ENCODE data around the gene MTHFSD. TPM values are rescaled to one million over a fixed set of nuclear protein-coding genes. Genes with fewer than 3 reads are reported as not detected.

The MTHFSD gene
- polyA plus RNA-seq, 1 donor (not counting 4 experiments of a cell fraction or from before 2014, with no cell fraction given) = 14.7 TPM

DNA sequence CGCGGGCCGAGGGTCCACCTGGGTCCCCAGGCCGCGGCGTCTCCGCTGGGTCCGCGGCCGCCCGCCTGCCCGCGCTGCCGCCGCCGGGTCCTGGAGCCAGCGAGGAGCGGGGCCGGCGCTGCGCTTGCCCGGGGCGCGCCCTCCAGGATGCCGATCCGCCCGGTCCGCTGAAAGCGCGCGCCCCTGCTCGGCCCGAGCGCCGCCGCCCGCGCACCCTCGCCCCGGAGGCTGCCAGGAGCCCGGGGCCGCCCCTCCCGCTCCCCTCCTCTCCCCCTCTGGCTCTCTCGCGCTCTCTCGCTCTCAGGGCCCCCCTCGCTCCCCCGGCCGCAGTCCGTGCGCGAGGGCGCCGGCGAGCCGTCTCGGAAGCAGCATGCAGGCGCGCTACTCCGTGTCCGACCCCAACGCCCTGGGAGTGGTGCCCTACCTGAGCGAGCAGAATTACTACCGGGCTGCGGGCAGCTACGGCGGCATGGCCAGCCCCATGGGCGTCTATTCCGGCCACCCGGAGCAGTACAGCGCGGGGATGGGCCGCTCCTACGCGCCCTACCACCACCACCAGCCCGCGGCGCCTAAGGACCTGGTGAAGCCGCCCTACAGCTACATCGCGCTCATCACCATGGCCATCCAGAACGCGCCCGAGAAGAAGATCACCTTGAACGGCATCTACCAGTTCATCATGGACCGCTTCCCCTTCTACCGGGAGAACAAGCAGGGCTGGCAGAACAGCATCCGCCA, 12.1 kb upstream of the MTHFSD start:
- peaks cover 13% of the 10 kb centered on the region for H3K4me1 ChIP-seq (ENCODE audit: control insufficient read depth, extremely low read depth, insufficient read depth, low read length)
- H3K27me3 ChIP-seq (ENCODE audit: control insufficient read depth, extremely low read depth, insufficient read depth, low read length) = peaks cover 86% of the 10 kb centered on the region
- no peak overlapping the region for H3K27ac ChIP-seq (ENCODE audit: control insufficient read depth, insufficient read depth, low read length)
- peak; percentile 98 for TF ChIP-seq EZH2 (IDR thresholded peaks at IDR 0.05; ENCODE audit: low read length)
- TF ChIP-seq, protein P1, sequence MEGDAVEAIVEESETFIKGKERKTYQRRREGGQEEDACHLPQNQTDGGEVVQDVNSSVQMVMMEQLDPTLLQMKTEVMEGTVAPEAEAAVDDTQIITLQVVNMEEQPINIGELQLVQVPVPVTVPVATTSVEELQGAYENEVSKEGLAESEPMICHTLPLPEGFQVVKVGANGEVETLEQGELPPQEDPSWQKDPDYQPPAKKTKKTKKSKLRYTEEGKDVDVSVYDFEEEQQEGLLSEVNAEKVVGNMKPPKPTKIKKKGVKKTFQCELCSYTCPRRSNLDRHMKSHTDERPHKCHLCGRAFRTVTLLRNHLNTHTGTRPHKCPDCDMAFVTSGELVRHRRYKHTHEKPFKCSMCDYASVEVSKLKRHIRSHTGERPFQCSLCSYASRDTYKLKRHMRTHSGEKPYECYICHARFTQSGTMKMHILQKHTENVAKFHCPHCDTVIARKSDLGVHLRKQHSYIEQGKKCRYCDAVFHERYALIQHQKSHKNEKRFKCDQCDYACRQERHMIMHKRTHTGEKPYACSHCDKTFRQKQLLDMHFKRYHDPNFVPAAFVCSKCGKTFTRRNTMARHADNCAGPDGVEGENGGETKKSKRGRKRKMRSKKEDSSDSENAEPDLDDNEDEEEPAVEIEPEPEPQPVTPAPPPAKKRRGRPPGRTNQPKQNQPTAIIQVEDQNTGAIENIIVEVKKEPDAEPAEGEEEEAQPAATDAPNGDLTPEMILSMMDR (optimal IDR thresholded peaks at IDR 0.05 in 1 of 3, IDR thresholded peaks at IDR 0.05 in 1 of 3, conservative IDR thresholded peaks at IDR 0.05 in 1 of 3; ENCODE audit: extremely low read depth in 1 of 3, insufficient read depth in 2 of 3, low read length in 3 of 3) = no peak
- no peaks in the 10 kb centered on the region for H3K79me2 ChIP-seq (ENCODE audit: control insufficient read depth, insufficient read depth, low read length)
- H3K4me2 ChIP-seq (ENCODE audit: control insufficient read depth, extremely low read depth, insufficient read depth, low read depth, low read length) = peak overlapping the region; percentile 64
- peak overlapping the region; percentile 19 to 53 (median 43) for H3K4me3 ChIP-seq (ENCODE audit: control insufficient read depth in 2 of 3, extremely low read depth in 1 of 3, insufficient read depth in 2 of 3, low read depth in 1 of 3, low read length in 3 of 3)
- no peaks in the 10 kb centered on the region for H3K9me3 ChIP-seq (ENCODE audit: control insufficient read depth, low read depth, low read length)
- FAIRE-seq (no peak), DNase-seq (ENCODE audit: low read depth, low spot score) (no peak)
- peak overlapping the region; percentile 19 for H2AFZ ChIP-seq (ENCODE audit: control insufficient read depth, low read length)
- dilution Hi-C loops (cut with MboI; ENCODE audit: extremely low pct_ligation_motif_present, low sequenced_read_pairs) = loop anchor here (25.0 kb wide), 1 partner anchor 695 kb away; no protein-coding TSS in a partner anchor
- H3K9ac ChIP-seq (ENCODE audit: control insufficient read depth, extremely low read depth, insufficient read depth, low read length) = no peak overlapping the region
- H3K9me1 ChIP-seq (ENCODE audit: control insufficient read depth, extremely low read depth, insufficient read depth, low read length) = no peaks in the 10 kb centered on the region
- no peaks in the 10 kb centered on the region for H3K36me3 ChIP-seq (ENCODE audit: control insufficient read depth in 2 of 2, extremely low read depth in 1 of 2, insufficient read depth in 2 of 2, low read length in 2 of 2)
- no peaks in the 10 kb centered on the region for H4K20me1 ChIP-seq (ENCODE audit: control insufficient read depth, extremely low read depth, insufficient read depth, low read length)

DNA sequence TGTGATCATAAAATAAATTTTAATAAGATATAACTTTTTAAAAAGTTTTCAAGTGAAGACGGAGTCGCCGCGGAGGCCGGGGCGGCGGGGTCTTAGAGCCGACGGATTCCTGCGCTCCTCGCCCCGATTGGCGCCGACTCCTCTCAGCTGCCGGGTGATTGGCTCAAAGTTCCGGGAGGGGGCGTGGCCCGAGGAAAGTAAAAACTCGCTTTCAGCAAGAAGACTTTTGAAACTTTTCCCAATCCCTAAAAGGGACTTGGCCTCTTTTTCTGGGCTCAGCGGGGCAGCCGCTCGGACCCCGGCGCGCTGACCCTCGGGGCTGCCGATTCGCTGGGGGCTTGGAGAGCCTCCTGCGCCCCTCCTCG, 11.5 kb upstream of the MTHFSD start, which contains the start of gene FOXC2:
Gene FOXC2 (plus strand): TSS at position 229 of the 365 bp plus-strand sequence. CDS start 507 bp downstream, outside the sequence.
- Histone ChIP-seq H3K4me2 (ENCODE audit: control insufficient read depth, extremely low read depth, insufficient read depth, low read depth, low read length) (peak within 1 kb of the TSS; percentile 64), H3K4me3 (ENCODE audit: control insufficient read depth in 2 of 3, extremely low read depth in 1 of 3, insufficient read depth in 2 of 3, low read depth in 1 of 3, low read length in 3 of 3) (peak within 1 kb of the TSS; percentile 19 to 53 (median 43)), H4K20me1 (ENCODE audit: control insufficient read depth, extremely low read depth, insufficient read depth, low read length) (no peaks in the 10 kb centered on the region), H2AFZ (ENCODE audit: control insufficient read depth, low read length) (peak within 1 kb of the TSS; percentile 19), H3K27ac (ENCODE audit: control insufficient read depth, insufficient read depth, low read length) (no peak within 1 kb of the TSS), H3K36me3 (ENCODE audit: control insufficient read depth in 2 of 2, extremely low read depth in 1 of 2, insufficient read depth in 2 of 2, low read length in 2 of 2) (no peaks in the 10 kb centered on the region), H3K9me1 (ENCODE audit: control insufficient read depth, extremely low read depth, insufficient read depth, low read length) (no peaks in the 10 kb centered on the region), H3K27me3 (ENCODE audit: control insufficient read depth, extremely low read depth, insufficient read depth, low read length) (peaks cover 81% of the 10 kb centered on the region), H3K9ac (ENCODE audit: control insufficient read depth, extremely low read depth, insufficient read depth, low read length) (no peak within 1 kb of the TSS), H3K4me1 (ENCODE audit: control insufficient read depth, extremely low read depth, insufficient read depth, low read length) (peaks cover 13% of the 10 kb centered on the region), H3K9me3 (ENCODE audit: control insufficient read depth, low read depth, low read length) (no peaks in the 10 kb centered on the region), H3K79me2 (ENCODE audit: control insufficient read depth, insufficient read depth, low read length) (no peaks in the 10 kb centered on the region)
- FAIRE-seq (no peak), DNase-seq (ENCODE audit: low read depth, low spot score) (no peak)
- TF ChIP-seq EZH2 (IDR thresholded peaks at IDR 0.05; ENCODE audit: low read length) = no peak
- TF ChIP-seq, protein P1 (optimal IDR thresholded peaks at IDR 0.05 in 1 of 3, IDR thresholded peaks at IDR 0.05 in 1 of 3, conservative IDR thresholded peaks at IDR 0.05 in 1 of 3; ENCODE audit: extremely low read depth in 1 of 3, insufficient read depth in 2 of 3, low read length in 3 of 3) = no peak
- dilution Hi-C loops (cut with MboI; ENCODE audit: extremely low pct_ligation_motif_present, low sequenced_read_pairs) = loop anchor here (25.0 kb wide), 1 partner anchor 696 kb away; no protein-coding TSS in a partner anchor
